HEK293T (cell line): Measurements from ENCODE around the gene OR6K6.

Experiments used
- BHLHE40 ChIP-seq: fragments of 450-650 bp; IDR thresholded peaks from 2 replicates; pipeline ENCODE4 v1.6.1; 2016; ENCODE audit warnings: mild to moderate bottlenecking, moderate library complexity, borderline replicate concordance
- TARDBP ChIP-seq: fragments of 450-650 bp; IDR thresholded peaks from 2 replicates; pipeline ENCODE4 v1.6.1; 2016

DNA sequence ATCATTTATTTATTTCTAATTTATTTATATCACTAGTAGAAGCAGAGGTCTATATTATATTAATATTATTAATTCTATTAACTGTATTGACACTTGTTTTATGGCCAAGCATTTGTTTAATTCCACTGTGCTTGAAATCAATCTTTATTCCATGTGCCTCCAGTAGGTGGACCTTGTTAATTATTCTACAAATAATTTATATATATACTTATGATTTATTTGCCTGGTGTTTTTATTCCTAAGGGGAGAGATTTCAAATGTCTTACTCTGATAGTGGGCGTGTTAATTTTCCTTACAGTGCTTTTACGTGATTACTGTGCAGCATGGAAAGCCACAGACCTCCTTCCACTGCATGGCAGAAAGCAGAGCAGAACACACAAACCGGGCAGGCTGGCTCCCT lies 44.0 kb downstream of the OR6K6 start:
- TF ChIP-seq BHLHE40 (no peak), TARDBP (no peak)
